NCI-H526 treated with DMSO at 0.1 percent for 48 hours (cell line): Measurements from ENCODE around the gene U2AF1L4.

Experiments
- DNase-seq: peaks from one replicate; lab custom pipeline; 2025; lab: John Stamatoyannopoulos, UW

U2AF1L4 gene

GRCh38 chr19:35745328-35746086 is at the start of gene U2AF1L4, which contains the start of gene PSENEN:
U2AF1L4 (minus strand) TSS chr19:35745418; CDS start chr19:35745391, 27 bp downstream.
PSENEN (plus strand) TSS chr19:35745651; CDS start chr19:35745931, 280 bp downstream.
- DNase-seq = peak; percentile 99

GRCh38 chr19:35793381-35794165 is 48.4 kb upstream of the U2AF1L4 start:
- DNase-seq = no peak

- DNase-seq = no peak
These were observed 47.7 kb upstream of the U2AF1L4 start for GRCh38 chr19:35792888-35793287.

GRCh38 chr19:35792312-35792711 is 47.1 kb upstream of the U2AF1L4 start:
- no peak for DNase-seq

GRCh38 chr19:35791814-35792279 is 46.6 kb upstream of the U2AF1L4 start:
- no peak for DNase-seq

GRCh38 chr19:35790981-35791813 is 46.0 kb upstream of the U2AF1L4 start:
- peak; percentile 20 for DNase-seq

GRCh38 chr19:35789978-35790944 is 45.0 kb upstream of the U2AF1L4 start:
- no peak for DNase-seq

GRCh38 chr19:35789195-35789977 is 44.2 kb upstream of the U2AF1L4 start:
- DNase-seq = no peak

- no peak for DNase-seq
These were observed 43.2 kb upstream of the U2AF1L4 start for GRCh38 chr19:35788205-35788960.

- no peak for DNase-seq
These were observed 42.1 kb upstream of the U2AF1L4 start for GRCh38 chr19:35787227-35787799.

- DNase-seq = no peak
These were observed 41.3 kb upstream of the U2AF1L4 start for GRCh38 chr19:35786299-35787160.

GRCh38 chr19:35785339-35785627 is 40.1 kb upstream of the U2AF1L4 start:
- no peak for DNase-seq

GRCh38 chr19:35784503-35785338 is 39.5 kb upstream of the U2AF1L4 start:
- DNase-seq = no peak

- no peak for DNase-seq
These were observed 38.5 kb upstream of the U2AF1L4 start for GRCh38 chr19:35783469-35784434.

GRCh38 chr19:35782589-35782988 is 37.4 kb upstream of the U2AF1L4 start:
- no peak for DNase-seq

GRCh38 chr19:35781650-35782049 is 36.4 kb upstream of the U2AF1L4 start:
- DNase-seq = no peak
